ENCODE results near the gene CLCN5. TPM values are rescaled to one million over a fixed set of nuclear protein-coding genes. Genes with fewer than 3 reads are reported as not detected.
A peak's percentile ranks its signal among the peaks of the same experiment; 100 is the strongest.

The CLCN5 gene
- total RNA-seq, 6 experiments from 2014 or later, result 1.7 to 4.0 (median 2.4) TPM

- peaks cover 19% of the 10 kb centered on the region for H3K4me1 Mint-ChIP-seq (ENCODE audit: low read depth)
- H3K9me3 Mint-ChIP-seq, result no peaks in the 10 kb centered on the region
- no peaks in the 10 kb centered on the region for H3K27me3 Mint-ChIP-seq (ENCODE audit: insufficient read depth)
- H3K36me3 Mint-ChIP-seq (ENCODE audit: low read depth), result no peaks in the 10 kb centered on the region
- peak; percentile 82 for DNase-seq
- peak within 1 kb of the TSS; percentile 89 for H3K4me3 Mint-ChIP-seq
- TF ChIP-seq CTCF (IDR thresholded peaks at IDR 0.05), result peak; percentile 77
- peak within 1 kb of the TSS; percentile 84 for H3K27ac Mint-ChIP-seq
Observed at GRCh38 chrX:49878834-49879655, 43.4 kb upstream of the CLCN5 start, which contains the start of gene USP27X. USP27X (plus strand) TSS chrX:49879484; CDS start chrX:49880308, 824 bp downstream.

- H3K36me3 Mint-ChIP-seq (ENCODE audit: low read depth), result no peaks in the 10 kb centered on the region
- peak overlapping the region; percentile 84; the same call in 1 of the 2 replicates for H3K27ac Mint-ChIP-seq
Observed at GRCh38 chrX:49879656-49880277, 42.6 kb upstream of the CLCN5 start.

GRCh38 chrX:49880668-49881067 is 41.7 kb upstream of the CLCN5 start:
- no peak overlapping the region; the same call in 1 of the 2 replicates for H3K4me3 Mint-ChIP-seq
- H3K4me1 Mint-ChIP-seq (ENCODE audit: low read depth), result peaks cover 19% of the 10 kb centered on the region
- no peaks in the 10 kb centered on the region for H3K27me3 Mint-ChIP-seq (ENCODE audit: insufficient read depth)
- H3K36me3 Mint-ChIP-seq (ENCODE audit: low read depth), result no peaks in the 10 kb centered on the region
- TF ChIP-seq CTCF (IDR thresholded peaks at IDR 0.05), result no peak
- no peaks in the 10 kb centered on the region for H3K9me3 Mint-ChIP-seq
- no peak for DNase-seq
- H3K27ac Mint-ChIP-seq, result no peak overlapping the region

More at GRCh38 chrX:49879656-49880277, 42.6 kb upstream of the CLCN5 start:
- peaks cover 19% of the 10 kb centered on the region for H3K4me1 Mint-ChIP-seq (ENCODE audit: low read depth)
- H3K27me3 Mint-ChIP-seq (ENCODE audit: insufficient read depth), result no peaks in the 10 kb centered on the region
- H3K4me3 Mint-ChIP-seq, result peak overlapping the region; percentile 89
- TF ChIP-seq CTCF (IDR thresholded peaks at IDR 0.05), result no peak
- no peak for DNase-seq
- no peaks in the 10 kb centered on the region for H3K9me3 Mint-ChIP-seq

- Mint-ChIP-seq H3K36me3 (ENCODE audit: low read depth) (no peaks in the 10 kb centered on the region), H3K4me3 (no peak overlapping the region), H3K27me3 (ENCODE audit: insufficient read depth) (no peaks in the 10 kb centered on the region), H3K4me1 (ENCODE audit: low read depth) (peaks cover 5% of the 10 kb centered on the region), H3K9me3 (no peaks in the 10 kb centered on the region), H3K27ac (peak overlapping the region; percentile 70)
- TF ChIP-seq CTCF (IDR thresholded peaks at IDR 0.05), result peak; percentile 81
- DNase-seq, result peak; percentile 50
Observed at GRCh38 chrX:49884290-49884862, 38.0 kb upstream of the CLCN5 start.

GRCh38 chrX:49892542-49892941 is 29.9 kb upstream of the CLCN5 start:
- H3K9me3 Mint-ChIP-seq, result peaks cover 7% of the 10 kb centered on the region; the same call in 1 of the 2 replicates
- no peaks in the 10 kb centered on the region for H3K36me3 Mint-ChIP-seq (ENCODE audit: low read depth)
- no peak overlapping the region for H3K4me3 Mint-ChIP-seq
- TF ChIP-seq CTCF (IDR thresholded peaks at IDR 0.05), result no peak
- H3K27ac Mint-ChIP-seq, result no peak overlapping the region
- no peak for DNase-seq
- H3K4me1 Mint-ChIP-seq (ENCODE audit: low read depth), result no peaks in the 10 kb centered on the region
- H3K27me3 Mint-ChIP-seq (ENCODE audit: insufficient read depth), result peaks cover 2% of the 10 kb centered on the region; the same call in 1 of the 2 replicates

All from HFFc6 (cell line).